Smooth muscle cell of the brain vasculature (primary cell): ENCODE measurements around the gene OR10J4.
"Not testable (repeated sequence)": the region's sequence is repeated elsewhere in the genome, so short reads cannot be mapped to it uniquely, and the experiment has no call there.

ENCODE experiments used
- DNase-seq: peaks from one replicate; pipeline ENCODE4 v3.0.0-alpha.2; 2012; ENCODE audit warnings: low read depth, low spot score

OR10J4 gene

GRCh38 chr1:159431904-159432303 is at the start of gene OR10J4:
Gene OR10J4 (plus strand): TSS chr1:159432204.
- DNase-seq: no peak

GRCh38 chr1:159406821-159407220 is 25.2 kb upstream of the OR10J4 start:
- no peak for DNase-seq

GRCh38 chr1:159408862-159409400 is 23.1 kb upstream of the OR10J4 start:
- DNase-seq: no peak

DNA sequence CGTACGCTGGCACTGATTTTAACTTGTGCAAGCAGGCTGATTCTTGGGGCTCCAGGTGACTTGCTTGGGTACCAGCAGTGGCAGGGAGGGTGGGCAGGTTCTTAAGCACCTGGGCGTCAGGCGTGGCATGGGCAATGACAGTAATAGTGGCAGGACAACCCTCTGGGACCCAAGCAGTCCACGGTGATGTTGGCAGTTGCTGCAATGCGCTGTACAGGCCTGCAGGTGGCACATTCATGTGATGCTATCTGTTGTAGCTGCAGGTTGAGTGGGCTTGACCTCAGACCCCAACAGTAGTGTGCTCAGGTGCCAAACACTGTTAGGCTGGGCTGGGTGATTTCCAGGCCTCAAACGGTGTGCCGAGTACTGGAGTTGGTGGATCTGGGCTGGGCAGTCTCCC is 10.2 kb upstream of the OR10J4 start:
- no peak for DNase-seq

DNA sequence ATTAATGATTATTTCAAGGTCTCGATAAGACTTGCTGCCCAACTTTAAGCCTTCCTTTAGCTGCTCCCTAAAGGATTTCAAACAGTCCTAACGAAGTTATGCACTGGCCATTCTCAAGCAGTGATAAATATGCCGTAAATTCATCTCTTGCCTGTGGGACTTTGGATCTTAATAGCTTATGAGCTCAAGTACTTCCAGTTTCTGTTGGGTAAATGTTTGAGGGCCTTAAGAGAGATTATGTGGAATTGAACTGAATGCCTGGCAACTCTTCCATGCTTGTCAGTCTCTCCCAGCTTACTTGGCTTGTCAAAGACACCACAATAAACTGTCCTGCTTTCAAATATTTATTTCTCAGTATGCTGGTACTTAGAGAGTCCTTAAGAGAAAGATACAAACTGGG is 3.5 kb upstream of the OR10J4 start:
- no peak for DNase-seq

- no peak for DNase-seq
These were observed 2.7 kb upstream of the OR10J4 start for GRCh38 chr1:159429074-159429861.

GRCh38 chr1:159430985-159431384 is 1.0 kb upstream of the OR10J4 start:
- DNase-seq: no peak

DNA sequence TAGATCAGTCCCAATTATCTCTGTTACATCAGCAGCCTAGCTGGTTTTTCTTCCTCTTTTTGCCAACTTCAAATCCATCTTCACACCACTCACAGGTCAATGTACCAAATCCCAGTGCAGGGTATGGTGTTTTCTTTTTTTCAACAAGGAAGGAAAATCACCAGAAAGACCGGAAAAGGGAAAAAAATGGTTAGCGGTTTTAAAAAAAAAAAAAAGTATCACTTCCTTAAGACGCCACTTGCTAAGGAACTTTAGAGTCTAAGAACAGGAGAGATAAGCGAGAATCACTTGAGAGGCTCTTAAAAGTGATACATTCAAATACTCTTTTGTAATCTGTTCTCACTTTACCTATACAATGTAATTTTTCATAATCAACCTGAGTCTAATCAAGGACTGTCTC is 4.5 kb downstream of the OR10J4 start:
- no peak for DNase-seq

- DNase-seq: no peak
These were observed 7.4 kb downstream of the OR10J4 start, which contains the start of gene OR10J1 for GRCh38 chr1:159439422-159439821. Gene OR10J1 (plus strand): TSS chr1:159439722. CDS start chr1:159439792, 70 bp downstream.

DNA sequence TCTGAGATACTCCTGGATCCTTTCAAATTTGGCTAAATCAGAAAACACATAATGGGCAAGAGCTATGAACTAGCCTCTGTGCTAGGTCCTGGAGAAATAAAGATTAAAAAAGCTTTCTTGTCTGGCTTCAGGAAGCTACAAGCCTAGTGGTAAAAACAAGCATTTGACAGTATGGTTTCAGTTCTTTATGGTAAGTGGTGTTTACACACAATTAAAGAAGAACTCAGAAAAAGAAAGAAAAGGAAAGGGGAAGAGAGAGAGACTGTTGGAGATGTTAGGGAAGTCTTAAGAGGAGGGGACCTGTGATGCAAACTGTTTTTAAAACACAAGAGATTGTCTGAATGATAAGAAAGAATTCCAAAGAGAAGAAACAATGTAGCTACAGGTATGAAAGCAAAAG is 9.4 kb downstream of the OR10J4 start:
- DNase-seq: no peak

- no peak for DNase-seq
These were observed 10.4 kb downstream of the OR10J4 start for GRCh38 chr1:159442428-159442827.

DNA sequence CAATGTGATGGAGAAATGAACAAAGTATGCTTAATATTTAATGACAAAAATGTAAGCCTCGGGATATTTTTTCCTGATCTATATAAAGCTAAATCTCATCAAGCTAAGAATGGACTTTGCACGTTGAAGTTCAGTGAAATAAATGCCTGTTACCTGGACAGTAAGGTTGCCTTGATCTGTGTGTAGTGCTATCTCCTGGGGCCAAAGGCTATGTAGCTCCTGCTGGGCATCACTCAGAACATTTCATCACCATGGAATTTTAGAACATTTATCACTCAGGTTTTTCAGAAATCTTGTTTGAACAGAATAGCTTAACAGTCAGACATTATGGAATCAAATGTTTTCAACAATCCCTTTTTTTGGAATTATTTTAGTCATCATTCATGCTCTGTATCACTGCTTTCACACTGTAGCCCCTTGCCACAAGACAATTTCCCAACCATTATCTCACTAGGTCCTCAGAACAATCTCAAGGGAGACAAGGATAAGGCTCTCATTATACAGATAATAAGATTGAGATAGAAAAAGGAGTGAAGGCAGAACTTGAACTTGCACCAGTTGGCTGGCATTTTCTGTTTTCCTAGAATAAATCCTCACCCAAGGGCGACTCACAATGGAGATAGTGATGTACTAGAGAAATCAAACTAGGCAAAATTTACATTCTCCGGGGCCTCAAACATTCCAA is 11.2 kb downstream of the OR10J4 start:
- no peak for DNase-seq

- no peak for DNase-seq
These were observed 12.5 kb downstream of the OR10J4 start for GRCh38 chr1:159444511-159444910.

GRCh38 chr1:159448181-159448580 is 16.2 kb downstream of the OR10J4 start:
- no peak for DNase-seq

GRCh38 chr1:159449605-159450004 is 17.6 kb downstream of the OR10J4 start:
- DNase-seq: not testable (repeated sequence)

GRCh38 chr1:159459551-159459950 is 27.5 kb downstream of the OR10J4 start:
- no peak for DNase-seq

DNA sequence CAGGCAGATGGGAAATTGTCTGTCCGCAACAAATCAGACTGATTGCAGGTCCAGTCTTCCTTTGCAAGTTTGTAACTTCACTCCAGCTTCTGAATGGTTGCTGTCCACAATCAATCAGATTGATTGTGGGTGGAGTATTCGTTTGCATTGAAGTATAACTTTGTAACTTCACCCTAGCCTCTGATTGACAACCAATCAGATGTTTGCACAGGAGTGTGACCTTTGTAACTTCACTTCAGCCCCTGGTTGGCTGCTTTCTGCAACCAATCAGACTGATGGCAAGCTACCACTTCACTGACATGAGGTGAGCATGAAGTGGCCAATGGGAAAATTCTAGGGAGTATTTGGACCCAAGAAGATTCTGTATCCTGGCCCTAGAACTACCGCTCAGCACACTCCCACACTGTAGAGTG is 33.2 kb downstream of the OR10J4 start:
- no peak for DNase-seq

- DNase-seq: no peak
These were observed 36.3 kb downstream of the OR10J4 start for GRCh38 chr1:159468321-159468720.

DNA sequence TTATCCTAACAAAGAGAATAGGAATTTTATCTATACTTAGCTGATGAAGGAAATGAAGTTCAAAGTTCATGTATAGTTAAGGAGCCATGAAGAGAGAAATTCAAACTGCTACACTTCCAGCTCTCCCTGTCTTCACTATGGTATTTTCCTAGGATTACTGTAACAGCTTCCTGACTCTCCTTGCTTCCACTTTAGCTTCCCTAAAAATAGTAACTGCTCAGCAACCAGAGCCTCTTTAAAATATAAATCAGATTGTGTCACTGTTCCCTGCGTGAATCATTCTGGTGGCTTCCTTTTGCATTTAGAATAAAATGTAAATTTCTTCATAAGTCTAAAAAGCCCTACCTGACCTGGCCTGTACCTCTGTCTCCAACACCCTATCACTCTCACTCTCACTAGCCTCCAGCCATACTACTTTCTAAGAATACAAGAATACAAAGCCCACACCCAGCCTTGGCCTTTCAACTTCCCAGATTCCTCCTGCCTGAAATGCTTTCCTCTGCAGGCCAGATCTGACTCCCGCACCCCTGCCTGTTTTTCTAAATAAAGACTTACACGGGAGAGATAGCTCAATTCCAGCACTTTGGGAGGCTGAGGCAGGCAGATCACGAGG is 38.0 kb downstream of the OR10J4 start:
- no peak for DNase-seq

DNA sequence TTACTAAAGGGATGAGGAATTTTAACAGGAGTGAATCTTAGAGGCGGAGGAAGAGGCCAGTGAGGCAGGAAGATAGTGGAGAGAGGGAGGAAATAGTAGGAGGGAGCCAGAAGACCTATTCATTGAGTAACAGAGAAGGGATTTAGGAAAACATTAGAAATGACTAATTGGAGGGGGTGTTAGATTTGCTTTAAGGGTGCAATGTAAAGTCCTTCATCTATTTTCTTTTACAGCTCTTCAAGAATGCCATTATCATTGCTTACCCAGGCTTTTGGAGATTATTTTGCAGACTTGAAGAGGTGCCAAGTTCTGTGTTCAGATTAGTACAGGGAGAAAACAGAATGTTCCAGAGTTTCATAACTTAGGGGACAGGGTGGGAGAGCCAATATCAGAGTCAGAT is 41.3 kb downstream of the OR10J4 start:
- no peak for DNase-seq

- DNase-seq: no peak
These were observed 42.9 kb downstream of the OR10J4 start for GRCh38 chr1:159474926-159475325.
